IPS-11a (cell line): ENCODE measurements around the gene PCNX2.

Source experiments
- H3K4me3 ChIP-seq: one replicate; pipeline ENCODE4 v1.5.1; 2013; ENCODE audit warnings: low read depth, low read length, control low read depth

The PCNX2 gene

GRCh38 chr1:233065685-233066084, 229.8 kb downstream of the PCNX2 start:
- H3K4me3 ChIP-seq, result no peak overlapping the region

GRCh38 chr1:233064988-233065387, 230.5 kb downstream of the PCNX2 start:
- no peak overlapping the region for H3K4me3 ChIP-seq

GRCh38 chr1:233063462-233063861, 232.1 kb downstream of the PCNX2 start:
- no peak overlapping the region for H3K4me3 ChIP-seq

GRCh38 chr1:233061265-233061664, 234.3 kb downstream of the PCNX2 start:
- H3K4me3 ChIP-seq, result no peak overlapping the region

GRCh38 chr1:233060461-233060994, 235.0 kb downstream of the PCNX2 start:
- no peak overlapping the region for H3K4me3 ChIP-seq

- no peak overlapping the region for H3K4me3 ChIP-seq
Measured at GRCh38 chr1:233057836-233058235, 237.7 kb downstream of the PCNX2 start.

- no peak overlapping the region for H3K4me3 ChIP-seq
Measured at GRCh38 chr1:233055879-233056641, 239.5 kb downstream of the PCNX2 start.

- H3K4me3 ChIP-seq, result no peak overlapping the region
Measured at GRCh38 chr1:233045588-233045987, 249.9 kb downstream of the PCNX2 start.

- H3K4me3 ChIP-seq, result no peak overlapping the region
Measured at GRCh38 chr1:233042834-233043233, 252.7 kb downstream of the PCNX2 start.

GRCh38 chr1:233040494-233040893, 255.0 kb downstream of the PCNX2 start:
- no peak overlapping the region for H3K4me3 ChIP-seq

GRCh38 chr1:233038581-233038980, 256.9 kb downstream of the PCNX2 start:
- no peak overlapping the region for H3K4me3 ChIP-seq

GRCh38 chr1:233037843-233038242, 257.7 kb downstream of the PCNX2 start:
- H3K4me3 ChIP-seq, result no peak overlapping the region

- no peak overlapping the region for H3K4me3 ChIP-seq
Measured at GRCh38 chr1:233034836-233035235, 260.7 kb downstream of the PCNX2 start.

GRCh38 chr1:233033361-233033760, 262.2 kb downstream of the PCNX2 start:
- H3K4me3 ChIP-seq, result no peak overlapping the region

- H3K4me3 ChIP-seq, result no peak overlapping the region
Measured at GRCh38 chr1:233032916-233033315, 262.6 kb downstream of the PCNX2 start.

GRCh38 chr1:233031521-233031920, 264.0 kb downstream of the PCNX2 start:
- H3K4me3 ChIP-seq, result no peak overlapping the region

- no peak overlapping the region for H3K4me3 ChIP-seq
Measured at GRCh38 chr1:233027046-233027445, 268.5 kb downstream of the PCNX2 start.

GRCh38 chr1:233025567-233025966, 270.0 kb downstream of the PCNX2 start:
- H3K4me3 ChIP-seq, result no peak overlapping the region

- H3K4me3 ChIP-seq, result no peak overlapping the region
Measured at GRCh38 chr1:233025157-233025556, 270.4 kb downstream of the PCNX2 start.

- H3K4me3 ChIP-seq, result no peak overlapping the region
Measured at GRCh38 chr1:233024199-233024598, 271.3 kb downstream of the PCNX2 start.

GRCh38 chr1:233022246-233022645, 273.3 kb downstream of the PCNX2 start:
- no peak overlapping the region for H3K4me3 ChIP-seq

GRCh38 chr1:233020426-233020825, 275.1 kb downstream of the PCNX2 start:
- no peak overlapping the region for H3K4me3 ChIP-seq
